Measurements from ENCODE around the gene GSK3B. TPM values are rescaled to one million over a fixed set of nuclear protein-coding genes. Genes with fewer than 3 reads are reported as not detected.

Gene GSK3B
- total and polyA plus RNA-seq, 10 of the 15 experiments (the other 5 are each of a cell fraction or from before 2014, with no cell fraction given): 8.5 to 49.8 (median 25.5) TPM

DNA sequence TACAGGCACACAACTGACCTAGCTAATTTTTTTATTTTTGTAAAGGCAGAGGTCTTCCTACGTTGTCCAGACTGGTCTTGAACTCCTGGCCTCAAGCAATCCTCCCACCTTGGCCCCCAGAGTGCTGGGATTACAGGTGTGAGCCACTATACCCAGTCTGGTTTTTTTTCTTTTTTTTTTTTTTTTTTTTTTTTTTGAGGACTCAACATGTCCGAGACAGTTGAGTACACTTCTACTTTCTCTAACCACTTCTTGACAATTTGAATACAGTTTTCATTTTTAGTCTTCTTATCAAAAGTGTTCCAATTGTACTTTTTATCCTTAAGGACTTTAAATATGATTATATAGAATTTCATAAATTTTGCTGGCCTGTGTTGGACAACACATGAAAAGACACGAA is 7.4 kb upstream of the GSK3B start:
- no peak for FAIRE-seq
- CTCF ChIA-PET: interaction anchor here (1.1 to 2.1 kb wide), 3 partner anchors 46 to 210 kb away, joined by 3 to 8 read pairs (median 4); no protein-coding TSS in a partner anchor
- RAD21 ChIA-PET (ENCODE audit: unreplicated experiment): no interaction called here

DNA sequence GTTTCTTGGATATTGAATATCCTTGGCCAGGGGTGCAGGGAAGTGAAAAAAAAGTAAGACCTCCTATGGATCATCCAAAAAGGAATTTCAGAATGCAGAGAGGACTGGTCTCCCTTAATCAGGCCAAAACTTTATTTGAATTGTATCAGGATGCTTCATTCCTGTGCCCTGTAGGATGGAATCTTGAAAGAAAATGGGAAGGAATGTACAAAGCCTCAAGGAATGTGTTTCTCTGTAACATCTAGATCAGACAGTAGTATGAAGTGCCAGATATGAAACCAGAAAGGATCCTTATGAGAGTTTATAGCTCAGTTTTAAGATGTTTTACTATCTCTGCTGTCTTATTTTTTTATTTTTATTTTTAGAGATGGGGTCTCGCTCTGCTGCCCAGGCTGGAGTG is 6.5 kb upstream of the GSK3B start:
- H3K27ac ChIP-seq (ENCODE audit: control insufficient read depth, insufficient read depth): no peak overlapping the region
- no peaks in the 10 kb centered on the region; the same call in 2 of the 3 replicates for H3K9me3 ChIP-seq (replicated peaks; ENCODE audit: control insufficient read depth, insufficient read depth, low read length)
- CTCF ChIA-PET: interaction anchor here (0.7 to 2.1 kb wide), 4 partner anchors 10 to 282 kb away, joined by 3 to 8 read pairs (median 3); no protein-coding TSS in a partner anchor
- WGBS (ENCODE audit: insufficient coverage, insufficient replicate concordance, low lambda C conversion rate, missing lambda C conversion rate): 53% methylated on average over 1 of the region's 1 CpG
- RAD21 ChIA-PET (ENCODE audit: unreplicated experiment): interaction anchor here (1.3 kb wide), 1 partner anchor 164 kb away, joined by 3 read pairs; no protein-coding TSS in a partner anchor
- POLR2A ChIA-PET: interaction anchor here (0.9 kb wide), 1 partner anchor 48 kb away, joined by 4 read pairs; no protein-coding TSS in a partner anchor
- SMC1A ChIA-PET (ENCODE audit: uncharacterized antibody, unreplicated experiment): interaction anchor here (1.3 kb wide), 1 partner anchor 102 kb away, joined by 3 read pairs; no protein-coding TSS in a partner anchor
- peaks cover 17% of the 10 kb centered on the region for H3K79me2 ChIP-seq (ENCODE audit: control insufficient read depth, insufficient read depth, low read length)
- DNase-seq (ENCODE audit: low read depth, low spot score): no peak
- 0 out of 2 replicates have a peak overlapping the region, but pooled peaks have one; percentile 23 for H3K4me2 ChIP-seq (ENCODE audit: control insufficient read depth, insufficient read depth)
- no peaks in the 10 kb centered on the region for H3K36me3 ChIP-seq (ENCODE audit: control insufficient read depth in 2 of 2, insufficient read depth in 2 of 2, low read length in 1 of 2)
- H2AFZ ChIP-seq (ENCODE audit: control insufficient read depth, low read depth, low read length): no peak overlapping the region
- no peak for FAIRE-seq
- in situ Hi-C loops (cut with MboI): no loop called here
- H3K4me3 ChIP-seq: no peak overlapping the region
- no peaks in the 10 kb centered on the region for H3K27me3 ChIP-seq (replicated peaks in 1 of 2; ENCODE audit: control insufficient read depth in 2 of 2, insufficient read depth in 2 of 2, low read length in 1 of 2)
- H3K4me1 ChIP-seq (ENCODE audit: control insufficient read depth, insufficient read depth, low read length): peaks cover 18% of the 10 kb centered on the region
- no peak for ATAC-seq
- no TSS peak for BruUV-seq (replicated peaks)
- intact Hi-C loops (cut with micrococcal nuclease; ENCODE audit: unreplicated experiment): no loop called here
- H3K9ac ChIP-seq (ENCODE audit: control insufficient read depth, insufficient read depth, low read length): no peak overlapping the region
- H4K20me1 ChIP-seq (ENCODE audit: control insufficient read depth, insufficient read depth): no peaks in the 10 kb centered on the region
- TF ChIP-seq, protein P1, sequence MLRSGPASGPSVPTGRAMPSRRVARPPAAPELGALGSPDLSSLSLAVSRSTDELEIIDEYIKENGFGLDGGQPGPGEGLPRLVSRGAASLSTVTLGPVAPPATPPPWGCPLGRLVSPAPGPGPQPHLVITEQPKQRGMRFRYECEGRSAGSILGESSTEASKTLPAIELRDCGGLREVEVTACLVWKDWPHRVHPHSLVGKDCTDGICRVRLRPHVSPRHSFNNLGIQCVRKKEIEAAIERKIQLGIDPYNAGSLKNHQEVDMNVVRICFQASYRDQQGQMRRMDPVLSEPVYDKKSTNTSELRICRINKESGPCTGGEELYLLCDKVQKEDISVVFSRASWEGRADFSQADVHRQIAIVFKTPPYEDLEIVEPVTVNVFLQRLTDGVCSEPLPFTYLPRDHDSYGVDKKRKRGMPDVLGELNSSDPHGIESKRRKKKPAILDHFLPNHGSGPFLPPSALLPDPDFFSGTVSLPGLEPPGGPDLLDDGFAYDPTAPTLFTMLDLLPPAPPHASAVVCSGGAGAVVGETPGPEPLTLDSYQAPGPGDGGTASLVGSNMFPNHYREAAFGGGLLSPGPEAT (IDR thresholded peaks at IDR 0.05; ENCODE audit: low read depth): no peak
- TF ChIP-seq NFYB (IDR thresholded peaks at IDR 0.05; ENCODE audit: insufficient read depth, low read depth, low read length) (no peak), ZNF622 (IDR thresholded peaks at IDR 0.05) (no peak), SREBF2 (IDR thresholded peaks at IDR 0.05; ENCODE audit: low read length) (no peak), RFX5 (IDR thresholded peaks at IDR 0.05; ENCODE audit: low read depth, low read length) (no peak), TARDBP (IDR thresholded peaks at IDR 0.05; ENCODE audit: borderline replicate concordance) (no peak), ZNF384 (IDR thresholded peaks at IDR 0.05; ENCODE audit: borderline replicate concordance, low read depth, low read length) (no peak), CHD1 (IDR thresholded peaks at IDR 0.05; ENCODE audit: low read depth, low read length) (no peak)
- TF ChIP-seq, protein P2, sequence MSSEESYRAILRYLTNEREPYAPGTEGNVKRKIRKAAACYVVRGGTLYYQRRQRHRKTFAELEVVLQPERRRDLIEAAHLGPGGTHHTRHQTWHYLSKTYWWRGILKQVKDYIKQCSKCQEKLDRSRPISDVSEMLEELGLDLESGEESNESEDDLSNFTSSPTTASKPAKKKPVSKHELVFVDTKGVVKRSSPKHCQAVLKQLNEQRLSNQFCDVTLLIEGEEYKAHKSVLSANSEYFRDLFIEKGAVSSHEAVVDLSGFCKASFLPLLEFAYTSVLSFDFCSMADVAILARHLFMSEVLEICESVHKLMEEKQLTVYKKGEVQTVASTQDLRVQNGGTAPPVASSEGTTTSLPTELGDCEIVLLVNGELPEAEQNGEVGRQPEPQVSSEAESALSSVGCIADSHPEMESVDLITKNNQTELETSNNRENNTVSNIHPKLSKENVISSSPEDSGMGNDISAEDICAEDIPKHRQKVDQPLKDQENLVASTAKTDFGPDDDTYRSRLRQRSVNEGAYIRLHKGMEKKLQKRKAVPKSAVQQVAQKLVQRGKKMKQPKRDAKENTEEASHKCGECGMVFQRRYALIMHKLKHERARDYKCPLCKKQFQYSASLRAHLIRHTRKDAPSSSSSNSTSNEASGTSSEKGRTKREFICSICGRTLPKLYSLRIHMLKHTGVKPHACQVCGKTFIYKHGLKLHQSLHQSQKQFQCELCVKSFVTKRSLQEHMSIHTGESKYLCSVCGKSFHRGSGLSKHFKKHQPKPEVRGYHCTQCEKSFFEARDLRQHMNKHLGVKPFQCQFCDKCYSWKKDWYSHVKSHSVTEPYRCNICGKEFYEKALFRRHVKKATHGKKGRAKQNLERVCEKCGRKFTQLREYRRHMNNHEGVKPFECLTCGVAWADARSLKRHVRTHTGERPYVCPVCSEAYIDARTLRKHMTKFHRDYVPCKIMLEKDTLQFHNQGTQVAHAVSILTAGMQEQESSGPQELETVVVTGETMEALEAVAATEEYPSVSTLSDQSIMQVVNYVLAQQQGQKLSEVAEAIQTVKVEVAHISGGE (CRISPR knock-in tag; IDR thresholded peaks at IDR 0.05): no peak

More for the DNA sequence above, 7.4 kb upstream of the GSK3B start:
- H3K9ac ChIP-seq (ENCODE audit: control insufficient read depth, insufficient read depth, low read length): no peak overlapping the region
- BruUV-seq (replicated peaks): no TSS peak
- POLR2A ChIA-PET: no interaction called here
- no peak overlapping the region for H2AFZ ChIP-seq (ENCODE audit: control insufficient read depth, low read depth, low read length)
- ATAC-seq (peak; percentile 58), DNase-seq (ENCODE audit: low read depth, low spot score) (no peak)
- peaks cover 18% of the 10 kb centered on the region for H3K4me1 ChIP-seq (ENCODE audit: control insufficient read depth, insufficient read depth, low read length)
- intact Hi-C loops (cut with micrococcal nuclease; ENCODE audit: unreplicated experiment): no loop called here
- 29% methylated on average over 3 of the region's 3 CpGs for WGBS (ENCODE audit: insufficient coverage, insufficient replicate concordance, low lambda C conversion rate, missing lambda C conversion rate)
- no peak overlapping the region for H3K27ac ChIP-seq (ENCODE audit: control insufficient read depth, insufficient read depth)
- SMC1A ChIA-PET (ENCODE audit: uncharacterized antibody, unreplicated experiment): no interaction called here
- in situ Hi-C loops (cut with MboI): no loop called here
- TF ChIP-seq MEF2B (IDR thresholded peaks at IDR 0.05; ENCODE audit: partially characterized antibody, poor library complexity, severe bottlenecking): no peak
- TF ChIP-seq RBBP5 (conservative IDR thresholded peaks at IDR 0.05): no peak
- TF ChIP-seq IRF4 (IDR thresholded peaks at IDR 0.05; ENCODE audit: low read depth, low read length): no peak
- no peak for TF ChIP-seq IKZF2 (IDR thresholded peaks at IDR 0.05)
- 0 out of 2 replicates have a peak, but pooled peaks have one; percentile 3 for TF ChIP-seq CBX5 (IDR thresholded peaks at IDR 0.05; ENCODE audit: low read depth)
- TF ChIP-seq NFYB (IDR thresholded peaks at IDR 0.05; ENCODE audit: insufficient read depth, low read depth, low read length): no peak
- TF ChIP-seq ZNF384 (IDR thresholded peaks at IDR 0.05; ENCODE audit: borderline replicate concordance, low read depth, low read length): peak; percentile 78
- TF ChIP-seq EED (IDR thresholded peaks at IDR 0.05; ENCODE audit: low read depth): no peak
- no peak for TF ChIP-seq PAX8 (IDR thresholded peaks at IDR 0.05)
- no peak for TF ChIP-seq LARP7 (IDR thresholded peaks at IDR 0.05)
- TF ChIP-seq GABPA (IDR thresholded peaks at IDR 0.05; ENCODE audit: low read depth): no peak
- H3K4me3 ChIP-seq: 0 out of 2 replicates have a peak overlapping the region, but pooled peaks have one; percentile 4
- H3K4me2 ChIP-seq (ENCODE audit: control insufficient read depth, insufficient read depth): 0 out of 2 replicates have a peak overlapping the region, but pooled peaks have one; percentile 23
- peaks cover 9% of the 10 kb centered on the region for H3K79me2 ChIP-seq (ENCODE audit: control insufficient read depth, insufficient read depth, low read length)
- H3K9me3 ChIP-seq (replicated peaks; ENCODE audit: control insufficient read depth, insufficient read depth, low read length): no peaks in the 10 kb centered on the region; the same call in 2 of the 3 replicates
- no peaks in the 10 kb centered on the region for H4K20me1 ChIP-seq (ENCODE audit: control insufficient read depth, insufficient read depth)
- H3K36me3 ChIP-seq (ENCODE audit: control insufficient read depth in 2 of 2, insufficient read depth in 2 of 2, low read length in 1 of 2): no peaks in the 10 kb centered on the region
- H3K27me3 ChIP-seq (replicated peaks in 1 of 2; ENCODE audit: control insufficient read depth in 2 of 2, insufficient read depth in 2 of 2, low read length in 1 of 2): no peaks in the 10 kb centered on the region
